NB4 (cell line): ENCODE data around the gene CELF1.
A peak's percentile ranks its signal among the peaks of the same experiment; 100 is the strongest.
"Not testable (repeated sequence)": the region's sequence is repeated elsewhere in the genome, so short reads cannot be mapped to it uniquely, and the experiment has no call there.

Source experiments
- DNase-seq: peaks from one replicate; pipeline ENCODE4 v3.0.0; 2010; ENCODE audit warnings: low read depth
- H3K4me3 ChIP-seq: one replicate; pipeline ENCODE4 v1.5.1; 2011; ENCODE audit warnings: mild to moderate bottlenecking, low read depth, low read length, moderate library complexity
- CTCF ChIP-seq: IDR thresholded peaks from one replicate; pipeline ENCODE4 v1.5.1; 2012; ENCODE audit warnings: low read depth, low read length
- MAX ChIP-seq: IDR thresholded peaks from 2 replicates; pipeline ENCODE4 v1.6.1; 2011; ENCODE audit warnings: low read depth, low read length
- MYC ChIP-seq: IDR thresholded peaks from 2 replicates; pipeline ENCODE4 v1.6.1; 2011; ENCODE audit warnings: low read depth, low read length
- POLR2A ChIP-seq: IDR thresholded peaks from 2 replicates; pipeline ENCODE4 v1.6.1; 2011; ENCODE audit warnings: mild to moderate bottlenecking; ENCODE audit not compliant: insufficient read length; ENCODE audit errors: extremely low read depth

CELF1 gene

DNA sequence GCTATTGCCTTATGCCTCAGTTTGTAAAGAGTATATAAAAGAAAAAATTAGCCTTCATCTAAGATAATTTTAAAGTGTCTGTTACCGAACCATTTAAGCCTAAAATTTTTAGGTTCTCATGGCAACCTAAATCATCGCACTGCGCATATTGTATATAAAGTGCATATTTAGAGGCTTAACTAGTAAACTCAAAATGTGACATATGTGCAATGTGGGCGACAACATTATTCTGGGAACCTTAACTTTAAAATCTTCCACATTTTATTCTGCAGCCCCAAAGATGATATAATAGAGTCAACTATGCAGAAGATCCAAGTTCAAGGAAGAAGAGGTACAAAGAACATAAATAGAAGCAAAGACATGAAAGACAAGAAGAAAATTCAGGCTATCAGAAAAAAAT is 23.0 kb downstream of the CELF1 start:
- no peak for DNase-seq
- TF ChIP-seq POLR2A (no peak), MAX (no peak), MYC (no peak), CTCF (no peak)

DNA sequence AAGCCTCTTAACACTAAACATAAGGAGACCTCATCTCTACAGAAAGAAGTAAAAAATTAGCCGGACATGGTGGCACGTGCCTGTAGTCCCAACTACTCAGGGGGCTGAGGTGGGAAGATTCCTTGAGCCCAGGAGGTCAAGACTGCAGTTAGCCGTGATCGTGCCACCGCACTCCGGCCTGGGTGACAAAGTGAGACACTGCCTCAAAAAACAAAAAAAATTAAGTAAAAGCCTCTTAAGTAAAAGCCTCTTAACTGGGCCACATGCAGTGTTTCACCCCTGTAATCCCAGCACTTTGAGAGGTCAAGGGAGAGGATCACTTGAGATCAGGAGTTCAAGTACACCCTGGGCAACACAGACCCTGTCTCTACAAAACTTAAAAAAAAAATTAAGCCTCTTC is 25.7 kb downstream of the CELF1 start:
- no peak overlapping the region for H3K4me3 ChIP-seq
- TF ChIP-seq POLR2A (no peak), MAX (no peak), MYC (no peak), CTCF (no peak)
- DNase-seq = no peak

More for the DNA sequence above, 23.0 kb downstream of the CELF1 start:
- no peak overlapping the region for H3K4me3 ChIP-seq

GRCh38 chr11:47526032-47526431 is 26.9 kb downstream of the CELF1 start:
- not testable (repeated sequence) for H3K4me3 ChIP-seq, DNase-seq

GRCh38 chr11:47524291-47524874 is 28.5 kb downstream of the CELF1 start:
- no peak for DNase-seq
- H3K4me3 ChIP-seq = no peak overlapping the region
- no peak for TF ChIP-seq POLR2A
- TF ChIP-seq MYC = no peak
- no peak for TF ChIP-seq MAX
- no peak for TF ChIP-seq CTCF

DNA sequence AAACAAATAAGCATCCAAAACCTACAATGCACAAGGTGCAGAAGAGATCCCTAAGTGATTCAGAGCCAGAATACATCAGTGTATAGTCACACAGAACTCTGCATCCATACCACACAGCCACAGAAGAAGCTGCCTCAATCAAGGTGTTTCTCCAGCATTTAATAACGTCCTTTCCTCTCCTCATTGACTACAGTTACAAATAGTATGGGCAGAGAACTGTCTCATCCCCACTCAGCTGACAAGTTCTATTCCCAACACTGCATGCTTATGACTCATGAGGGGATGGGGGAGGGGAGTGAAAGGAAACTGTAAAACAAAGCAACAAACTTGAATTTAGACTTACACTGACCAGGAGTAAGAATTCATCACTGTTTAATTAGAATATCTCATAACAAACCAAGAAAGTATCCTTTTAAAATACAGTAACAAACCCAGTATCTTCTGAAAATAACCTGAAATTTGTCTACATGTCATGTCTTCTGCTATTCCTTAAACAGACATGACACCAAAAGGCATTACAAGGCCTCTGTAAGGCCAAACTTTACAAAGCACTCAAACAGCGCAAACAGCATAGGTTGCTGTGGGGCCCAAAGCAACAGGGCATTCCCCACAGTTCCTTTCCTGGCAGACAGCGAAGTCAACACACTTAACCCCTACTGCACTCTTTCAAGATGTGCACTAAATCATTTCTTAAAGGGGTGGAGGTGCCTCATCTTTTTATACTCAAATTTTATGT is 29.3 kb downstream of the CELF1 start:
- no peak overlapping the region for H3K4me3 ChIP-seq
- no peak for TF ChIP-seq POLR2A
- TF ChIP-seq CTCF = no peak
- TF ChIP-seq MAX = no peak
- no peak for TF ChIP-seq MYC
- peak; percentile 72 for DNase-seq

DNA sequence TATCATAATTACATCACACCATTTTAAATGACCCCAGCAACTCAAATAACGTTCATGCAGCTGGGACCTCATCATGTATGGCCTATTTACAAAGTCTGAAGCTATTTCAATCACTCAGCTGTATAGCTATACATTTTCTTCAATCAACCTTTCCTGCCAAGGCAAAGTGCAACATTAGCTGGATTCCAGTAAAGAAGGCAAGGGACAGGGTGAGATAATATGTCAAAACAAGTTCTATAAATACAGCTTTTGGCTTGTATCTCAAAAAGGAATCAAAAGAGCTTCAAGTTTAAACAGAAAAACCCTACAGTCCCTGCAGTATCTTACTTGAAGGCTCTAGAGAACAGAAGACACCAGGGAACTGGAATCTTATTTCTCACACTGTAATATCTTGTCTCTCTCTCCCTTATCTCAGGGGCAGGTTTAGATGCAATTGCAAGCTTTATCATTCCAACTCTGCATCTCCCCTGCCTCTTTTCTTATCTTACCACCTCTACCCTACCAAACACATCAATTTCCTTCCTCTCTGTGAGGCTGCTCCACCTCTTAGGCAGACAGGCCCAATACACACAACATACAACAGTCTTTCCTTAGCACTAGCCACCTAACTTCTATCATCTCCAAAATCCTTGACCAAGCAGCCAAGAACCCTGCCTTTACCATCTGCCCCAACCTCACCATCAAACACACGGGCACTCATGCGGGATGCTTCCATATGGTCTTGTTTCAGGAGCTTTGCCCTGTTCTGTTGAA is 34.5 kb downstream of the CELF1 start:
- TF ChIP-seq MYC (no peak), CTCF (no peak), MAX (no peak), POLR2A (no peak)
- no peak for DNase-seq
- H3K4me3 ChIP-seq = no peak overlapping the region
